Sigmoid colon (tissue), 4 donors: Measurements from ENCODE around the gene RAB25.

Source experiments
- EP300 ChIP-seq, 4 donors: sonication (generic); formaldehyde crosslinking; IDR thresholded peaks; one replicate each; pipeline ENCODE4 v1.6.1; 2017; ENCODE audit warnings: antibody characterized with exemption in 4 of 4
- POLR2AphosphoS5 ChIP-seq, 4 donors: sonication (generic); formaldehyde crosslinking; IDR thresholded peaks; one replicate each; pipeline ENCODE4 v1.6.1; 2017; ENCODE audit warnings: antibody characterized with exemption in 4 of 4
- TF ChIP-seq, protein P1 (sequence below), 4 experiments: fragments of 450-650 bp in 3 of 4; fragments of 200-600 bp in 1 of 4; IDR thresholded peaks; one replicate each; pipeline ENCODE4 v1.5.1; 2016 to 2019; ENCODE audit warnings: antibody characterized with exemption in 4 of 4, mild to moderate bottlenecking in 3 of 4, moderate library complexity in 2 of 4

DNA sequence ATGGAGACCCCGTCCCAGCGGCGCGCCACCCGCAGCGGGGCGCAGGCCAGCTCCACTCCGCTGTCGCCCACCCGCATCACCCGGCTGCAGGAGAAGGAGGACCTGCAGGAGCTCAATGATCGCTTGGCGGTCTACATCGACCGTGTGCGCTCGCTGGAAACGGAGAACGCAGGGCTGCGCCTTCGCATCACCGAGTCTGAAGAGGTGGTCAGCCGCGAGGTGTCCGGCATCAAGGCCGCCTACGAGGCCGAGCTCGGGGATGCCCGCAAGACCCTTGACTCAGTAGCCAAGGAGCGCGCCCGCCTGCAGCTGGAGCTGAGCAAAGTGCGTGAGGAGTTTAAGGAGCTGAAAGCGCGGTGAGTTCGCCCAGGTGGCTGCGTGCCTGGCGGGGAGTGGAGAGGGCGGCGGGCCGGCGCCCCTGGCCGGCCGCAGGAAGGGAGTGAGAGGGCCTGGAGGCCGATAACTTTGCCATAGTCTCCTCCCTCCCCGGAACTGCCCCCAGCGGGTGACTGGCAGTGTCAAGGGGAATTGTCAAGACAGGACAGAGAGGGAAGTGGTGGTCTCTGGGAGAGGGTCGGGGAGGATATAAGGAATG is 54.1 kb downstream of the RAB25 start:
- TF ChIP-seq, protein P1, sequence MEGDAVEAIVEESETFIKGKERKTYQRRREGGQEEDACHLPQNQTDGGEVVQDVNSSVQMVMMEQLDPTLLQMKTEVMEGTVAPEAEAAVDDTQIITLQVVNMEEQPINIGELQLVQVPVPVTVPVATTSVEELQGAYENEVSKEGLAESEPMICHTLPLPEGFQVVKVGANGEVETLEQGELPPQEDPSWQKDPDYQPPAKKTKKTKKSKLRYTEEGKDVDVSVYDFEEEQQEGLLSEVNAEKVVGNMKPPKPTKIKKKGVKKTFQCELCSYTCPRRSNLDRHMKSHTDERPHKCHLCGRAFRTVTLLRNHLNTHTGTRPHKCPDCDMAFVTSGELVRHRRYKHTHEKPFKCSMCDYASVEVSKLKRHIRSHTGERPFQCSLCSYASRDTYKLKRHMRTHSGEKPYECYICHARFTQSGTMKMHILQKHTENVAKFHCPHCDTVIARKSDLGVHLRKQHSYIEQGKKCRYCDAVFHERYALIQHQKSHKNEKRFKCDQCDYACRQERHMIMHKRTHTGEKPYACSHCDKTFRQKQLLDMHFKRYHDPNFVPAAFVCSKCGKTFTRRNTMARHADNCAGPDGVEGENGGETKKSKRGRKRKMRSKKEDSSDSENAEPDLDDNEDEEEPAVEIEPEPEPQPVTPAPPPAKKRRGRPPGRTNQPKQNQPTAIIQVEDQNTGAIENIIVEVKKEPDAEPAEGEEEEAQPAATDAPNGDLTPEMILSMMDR (IDR thresholded peaks at IDR 0.05), result no peak
- peak in 3 of 4 donors; percentile 9 to 24 (median 11) for TF ChIP-seq POLR2AphosphoS5 (IDR thresholded peaks at IDR 0.05)
- no peak for TF ChIP-seq EP300 (IDR thresholded peaks at IDR 0.05)
